Forelimb muscle (tissue), 1 donor: ENCODE data around the gene TCERG1L. TPM values are rescaled to one million over a fixed set of nuclear protein-coding genes. Genes with fewer than 3 reads are reported as not detected.

Experiments
- DNase-seq: peaks from one replicate; pipeline ENCODE4 v3.0.0-alpha.2; 2013; ENCODE audit warnings: low read depth
- polyA plus RNA-seq: library from polyadenylated mRNA; unstranded; fragments of 120-200 nt; gene quantifications from one replicate; pipeline ENCODE4 v1.2.1, GENCODE V29; 2013; ENCODE audit not compliant: insufficient read length

Gene TCERG1L
- polyA plus RNA-seq, 1 donor: 0.22 TPM

GRCh38 chr10:131070856-131071255 is 240.7 kb downstream of the TCERG1L start:
- DNase-seq: no peak

- no peak for DNase-seq
Measured at GRCh38 chr10:131068760-131069159, 242.8 kb downstream of the TCERG1L start.

DNA sequence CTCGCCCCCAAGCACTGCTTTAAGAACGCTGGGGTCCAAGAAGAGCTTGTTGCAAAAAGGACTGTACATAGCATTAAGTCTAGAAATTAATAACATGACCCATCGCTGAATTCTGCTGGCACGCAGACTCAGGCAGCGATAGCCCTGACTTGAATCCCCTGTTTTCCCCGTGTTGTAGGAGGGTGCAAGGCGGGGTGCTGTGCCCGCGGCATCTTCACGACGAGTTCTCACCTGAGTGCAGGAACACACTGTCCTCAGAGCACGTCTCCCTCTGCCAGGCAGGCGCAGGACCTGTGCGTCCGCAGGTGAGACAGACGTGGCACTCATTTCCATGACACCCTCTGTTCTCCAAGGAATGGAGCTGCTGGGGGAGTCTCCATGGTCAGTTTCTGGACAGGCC is 243.2 kb downstream of the TCERG1L start:
- no peak for DNase-seq

GRCh38 chr10:131067690-131068089 is 243.8 kb downstream of the TCERG1L start:
- no peak for DNase-seq

DNA sequence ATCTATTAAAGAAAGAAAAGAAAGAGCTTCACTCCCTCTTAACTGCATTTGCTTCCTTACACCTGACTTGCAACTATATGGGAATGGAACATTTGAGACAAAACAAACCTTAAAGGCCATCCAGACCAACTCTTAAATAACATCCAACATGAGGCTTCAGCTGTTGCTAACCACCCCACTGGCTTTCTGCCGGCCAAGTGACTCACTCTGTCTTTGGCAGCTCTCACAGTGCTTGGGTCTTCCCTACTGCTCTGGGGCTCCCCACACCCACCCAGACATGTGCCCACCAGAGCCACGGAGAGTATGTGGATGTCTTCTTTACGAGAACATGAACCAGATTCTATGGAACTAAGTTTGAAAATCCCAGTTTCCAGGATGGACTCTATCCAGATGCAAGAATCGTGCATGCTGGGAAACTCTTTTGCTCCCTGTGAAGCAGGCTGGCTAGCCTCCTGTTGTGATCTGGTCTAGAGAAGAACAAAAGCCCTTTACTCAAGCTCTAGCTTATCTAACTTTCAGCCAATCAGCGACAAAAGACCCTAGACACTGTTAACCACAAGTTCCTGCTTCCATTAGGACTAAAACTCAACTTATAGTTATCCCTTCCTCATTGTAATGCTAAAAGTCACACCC is 245.7 kb downstream of the TCERG1L start:
- no peak for DNase-seq

- DNase-seq: no peak
Measured at GRCh38 chr10:131063311-131063710, 248.2 kb downstream of the TCERG1L start.

DNA sequence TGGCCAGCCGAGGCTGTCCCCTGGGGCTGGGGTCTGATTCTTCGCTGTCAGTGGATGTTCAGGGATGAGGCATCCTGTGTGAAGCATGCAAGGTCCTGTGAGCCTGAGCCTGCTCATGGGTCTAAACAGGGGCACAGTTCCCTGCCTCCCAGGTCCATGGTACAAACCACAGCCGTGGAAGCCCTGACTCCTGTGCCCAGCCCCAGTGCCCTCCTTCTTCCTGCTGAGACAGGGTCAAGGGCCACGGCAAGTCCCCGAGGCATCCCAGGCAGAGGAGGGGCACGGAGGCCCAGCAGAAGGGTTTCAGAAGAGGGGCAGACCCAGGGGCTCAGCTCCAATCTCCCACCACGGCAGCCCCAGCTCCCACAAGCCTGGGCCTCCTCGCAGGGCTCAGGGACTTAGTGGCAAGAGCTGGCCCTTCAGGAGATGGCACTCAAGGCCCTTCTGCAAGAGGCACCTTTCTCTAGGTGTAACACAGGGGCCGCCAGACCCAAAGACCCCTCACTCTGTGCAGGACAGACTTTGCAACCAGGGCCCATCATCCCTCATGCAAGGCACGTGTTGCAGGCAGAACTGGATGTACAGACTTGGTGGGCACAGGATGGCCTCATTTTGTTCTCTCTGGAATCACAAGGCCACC is 248.8 kb downstream of the TCERG1L start:
- DNase-seq: no peak

GRCh38 chr10:131061216-131061615 is 250.3 kb downstream of the TCERG1L start:
- DNase-seq: no peak

GRCh38 chr10:131059881-131060280 is 251.6 kb downstream of the TCERG1L start:
- no peak for DNase-seq

GRCh38 chr10:131058799-131059198 is 252.7 kb downstream of the TCERG1L start:
- DNase-seq: no peak

GRCh38 chr10:131056781-131057180 is 254.7 kb downstream of the TCERG1L start:
- no peak for DNase-seq

DNA sequence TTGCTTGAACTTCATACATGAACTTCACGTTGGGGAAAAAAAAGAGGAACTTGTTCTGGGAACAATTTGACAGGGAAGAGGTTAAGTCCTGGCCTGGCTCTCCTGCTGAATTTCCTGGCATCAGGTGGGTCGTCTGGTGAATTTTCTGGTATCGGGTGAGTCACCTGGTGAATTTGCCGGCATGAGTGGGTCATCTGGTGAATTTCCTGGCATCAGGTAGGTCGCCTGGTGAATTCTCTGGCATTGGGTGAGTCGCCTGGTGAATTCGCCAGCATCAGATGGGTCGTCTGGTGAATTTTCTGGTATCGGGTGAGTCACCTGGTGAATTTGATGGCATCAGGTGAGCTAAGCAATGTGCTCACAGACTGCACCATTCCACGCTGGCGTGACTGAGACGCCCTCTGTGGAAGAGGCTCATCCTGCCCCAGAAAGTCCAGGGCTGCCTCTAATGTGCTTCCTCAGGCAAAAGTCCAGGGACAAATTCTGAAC is 255.4 kb downstream of the TCERG1L start:
- no peak for DNase-seq

DNA sequence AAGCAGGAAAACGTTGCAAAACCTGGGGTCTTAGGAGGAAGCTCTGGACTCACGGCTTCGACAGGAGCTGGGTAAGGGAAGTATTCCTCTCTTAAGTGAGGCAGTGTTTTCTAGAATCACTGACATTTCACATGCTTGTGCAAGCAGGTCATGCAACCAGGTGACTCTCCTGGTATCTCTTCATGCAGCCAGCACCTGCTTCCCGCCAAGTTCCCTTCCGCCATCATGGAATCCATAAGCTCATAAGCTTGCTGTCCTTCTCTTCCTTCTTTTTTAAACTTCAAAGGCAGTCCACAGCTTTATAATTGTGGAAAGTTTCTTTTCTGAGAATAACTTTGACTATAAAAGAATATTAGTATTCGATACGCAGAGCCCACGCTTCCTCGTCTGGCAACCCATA is 256.1 kb downstream of the TCERG1L start:
- no peak for DNase-seq

GRCh38 chr10:131053192-131053591 is 258.3 kb downstream of the TCERG1L start:
- no peak for DNase-seq

DNA sequence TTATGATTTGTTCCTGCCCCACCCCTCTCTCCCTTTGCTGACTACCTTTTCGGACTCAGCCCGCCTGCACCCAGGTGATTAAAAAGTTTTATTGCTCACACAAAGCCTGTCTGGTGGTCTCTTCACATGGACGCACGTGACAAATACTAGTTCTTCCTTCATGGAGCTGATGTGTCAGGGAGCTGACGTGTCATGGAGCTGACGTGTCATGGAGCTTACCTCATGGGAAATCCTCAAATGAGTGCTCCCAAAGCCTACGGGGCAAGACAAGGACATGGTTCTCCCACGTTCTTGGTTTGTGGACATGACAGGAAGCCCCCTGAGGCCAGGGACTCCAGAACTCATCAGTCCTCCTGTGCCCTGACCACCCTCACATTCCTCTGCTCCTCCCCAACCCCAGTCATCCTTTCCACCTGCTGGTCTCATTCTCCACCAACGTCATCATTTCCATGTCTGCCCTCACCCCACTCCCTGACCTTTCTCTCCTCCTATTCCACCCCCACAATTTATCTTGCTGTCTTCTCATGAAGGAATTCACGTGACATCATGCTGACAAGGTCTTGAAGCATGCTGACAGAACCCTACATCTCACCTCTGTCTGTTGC is 261.3 kb downstream of the TCERG1L start:
- no peak for DNase-seq

GRCh38 chr10:131049016-131049415 is 262.5 kb downstream of the TCERG1L start:
- no peak for DNase-seq

GRCh38 chr10:131048606-131049005 is 262.9 kb downstream of the TCERG1L start:
- DNase-seq: no peak

GRCh38 chr10:131047501-131047900 is 264.0 kb downstream of the TCERG1L start:
- DNase-seq: no peak

GRCh38 chr10:131046194-131046593 is 265.3 kb downstream of the TCERG1L start:
- DNase-seq: no peak

DNA sequence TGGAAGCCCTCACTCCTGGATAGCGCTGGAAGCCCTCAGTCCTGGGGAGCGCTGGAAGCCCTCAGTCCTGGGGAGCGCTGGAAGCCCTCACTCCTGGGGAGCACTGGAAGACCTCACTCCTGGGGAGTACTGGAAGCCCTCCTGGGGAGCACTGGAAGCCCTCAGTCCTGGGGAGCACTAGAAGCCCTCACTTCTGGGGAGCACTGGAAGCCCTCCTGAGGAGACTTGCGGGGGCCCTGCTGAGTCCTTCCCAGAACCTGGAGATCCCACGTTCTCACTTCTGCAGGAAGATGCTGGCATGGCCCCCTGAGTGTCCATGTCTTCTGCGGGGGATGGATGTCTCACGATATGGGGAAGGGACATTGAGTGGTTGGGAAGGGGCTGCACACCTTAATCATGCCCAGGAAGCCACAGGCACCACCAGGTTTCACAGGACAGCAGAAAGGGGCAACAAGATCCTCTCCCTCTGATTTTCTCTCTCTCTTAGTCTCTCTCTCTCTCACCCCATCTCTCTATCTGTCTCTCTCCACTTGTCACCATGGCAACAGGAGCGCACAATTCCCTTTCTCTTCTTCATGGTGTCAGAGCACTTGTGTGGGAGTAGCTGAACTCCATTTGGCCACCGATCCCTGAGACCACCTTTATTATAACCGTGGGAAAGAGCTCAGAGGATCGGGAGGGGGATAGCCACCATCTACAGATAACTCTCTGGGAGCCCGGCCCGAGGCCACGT is 267.0 kb downstream of the TCERG1L start:
- no peak for DNase-seq

- no peak for DNase-seq
Measured at GRCh38 chr10:131043039-131043691, 268.4 kb downstream of the TCERG1L start.
